Mesendoderm (in vitro differentiated cells): ENCODE data around the gene SNAP25. TPM values are rescaled to one million over a fixed set of nuclear protein-coding genes. Genes with fewer than 3 reads are reported as not detected.

Experiments
- small RNA-seq: library from polyadenylated mRNA; stranded (forward); fragments of <200 nt; extraction: miRNeasy Mini kit (QIAGEN cat#:217004); gene quantifications from one replicate; pipeline ENCODE3, GENCODE V24; 2013; ENCODE audit not compliant: insufficient read depth

Gene SNAP25

Small RNAs within 50 kb of the gene (small RNA-seq; reads per million reads assigned to genes)
- not detected for gene HIGD1AP15
